Measurements from ENCODE around the gene YY1AP1. TPM values are rescaled to one million over a fixed set of nuclear protein-coding genes. Genes with fewer than 3 reads are reported as not detected.
"Not testable (repeated sequence)": the region's sequence is repeated elsewhere in the genome, so short reads cannot be mapped to it uniquely, and the experiment has no call there.

YY1AP1 gene
- total and polyA plus RNA-seq, 12 donors = 44.0 to 70.4 (median 57.6) TPM

DNA sequence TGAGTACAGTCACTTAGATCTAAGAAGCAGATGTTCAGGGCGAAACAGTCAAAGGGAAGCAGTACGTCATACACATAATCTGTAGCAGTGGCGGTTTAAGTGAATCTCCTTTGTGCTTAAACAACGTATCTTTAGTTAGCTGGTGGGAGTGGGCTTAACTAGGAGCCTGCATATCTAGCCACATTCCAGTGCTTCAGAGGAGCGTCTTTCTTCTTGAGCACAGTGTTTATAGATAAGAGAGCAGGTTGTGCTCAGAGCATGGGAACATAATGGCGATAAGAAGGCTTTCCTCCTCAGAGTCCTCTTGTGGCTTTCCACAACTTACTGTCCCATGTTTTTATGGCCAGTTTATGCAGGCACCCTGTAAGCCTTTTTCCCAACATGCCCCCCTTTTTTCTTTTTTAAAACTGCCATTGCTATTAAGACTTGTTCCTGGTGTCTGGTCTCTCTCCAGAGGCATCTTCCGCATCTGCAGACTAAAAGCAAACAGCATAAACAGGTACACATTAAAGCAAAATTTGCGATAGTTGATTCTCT lies 3.5 kb upstream of the YY1AP1 start:
- TF ChIP-seq POLR2A (IDR thresholded peaks at IDR 0.05) = no peak
- TF ChIP-seq, protein P1, sequence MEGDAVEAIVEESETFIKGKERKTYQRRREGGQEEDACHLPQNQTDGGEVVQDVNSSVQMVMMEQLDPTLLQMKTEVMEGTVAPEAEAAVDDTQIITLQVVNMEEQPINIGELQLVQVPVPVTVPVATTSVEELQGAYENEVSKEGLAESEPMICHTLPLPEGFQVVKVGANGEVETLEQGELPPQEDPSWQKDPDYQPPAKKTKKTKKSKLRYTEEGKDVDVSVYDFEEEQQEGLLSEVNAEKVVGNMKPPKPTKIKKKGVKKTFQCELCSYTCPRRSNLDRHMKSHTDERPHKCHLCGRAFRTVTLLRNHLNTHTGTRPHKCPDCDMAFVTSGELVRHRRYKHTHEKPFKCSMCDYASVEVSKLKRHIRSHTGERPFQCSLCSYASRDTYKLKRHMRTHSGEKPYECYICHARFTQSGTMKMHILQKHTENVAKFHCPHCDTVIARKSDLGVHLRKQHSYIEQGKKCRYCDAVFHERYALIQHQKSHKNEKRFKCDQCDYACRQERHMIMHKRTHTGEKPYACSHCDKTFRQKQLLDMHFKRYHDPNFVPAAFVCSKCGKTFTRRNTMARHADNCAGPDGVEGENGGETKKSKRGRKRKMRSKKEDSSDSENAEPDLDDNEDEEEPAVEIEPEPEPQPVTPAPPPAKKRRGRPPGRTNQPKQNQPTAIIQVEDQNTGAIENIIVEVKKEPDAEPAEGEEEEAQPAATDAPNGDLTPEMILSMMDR (IDR thresholded peaks at IDR 0.05) = no peak
- DNase-seq = no peak
- 94 to 98% (median 96%) methylated on average over 8 of the region's 8 CpGs for WGBS, 4 donors

DNA sequence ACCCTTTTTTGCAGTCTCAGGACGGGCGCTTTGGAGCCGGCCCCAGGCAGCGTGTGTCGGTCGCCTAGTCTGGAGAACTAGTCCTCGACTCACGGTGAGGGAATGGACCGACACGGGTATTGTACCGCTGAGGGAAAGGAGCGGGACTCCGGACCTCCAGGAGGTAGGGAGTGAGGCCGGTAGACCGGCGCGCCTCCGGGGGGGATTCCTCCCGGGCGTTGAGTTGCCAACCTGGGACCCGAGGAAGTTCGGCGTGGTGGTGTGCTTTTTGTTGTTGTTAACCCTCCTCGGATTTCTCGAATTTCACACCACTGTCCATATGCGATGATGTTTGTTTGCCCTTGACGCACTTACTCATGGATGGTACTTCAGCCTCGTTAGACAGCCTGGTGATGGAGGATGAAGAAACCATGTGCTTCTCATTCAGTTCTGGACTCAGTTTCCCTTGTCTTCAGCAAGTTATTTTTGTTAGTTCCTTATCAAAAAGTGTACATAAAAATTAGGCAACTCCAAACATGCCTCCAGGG lies 570 bp upstream of the YY1AP1 start, which contains the start of gene DAP3:
TSS of gene DAP3 (plus strand) at position 11 of the 527 bp plus-strand sequence. CDS start 20,689 bp downstream, outside the sequence.
- Histone ChIP-seq H3K27ac (peak within 1 kb of the TSS; percentile 91 to 99 (median 96)), H3K4me3 (peak within 1 kb of the TSS; percentile 85 to 96 (median 89)), H3K4me1 (replicated peaks in 1 of 2) (peaks cover 6 to 36% of the 10 kb centered on the region in 2 donors)
- H3K36me3 ChIP-seq (replicated peaks in 1 of 2); intact Hi-C loops (cut with DNase I); H3K9me3 ChIP-seq (replicated peaks in 1 of 3); H3K27me3 ChIP-seq: not testable (repeated sequence)
- whole genome bisulfite sequencing, 4 donors = 0 to 1% (median 1%) methylated on average over 15 to 28 of the region's 28 CpGs
- DNase-seq = peak in 6 of 7 donors; percentile 80 to 88 (median 84)

More for the DNA sequence above, 3.5 kb upstream of the YY1AP1 start:
- intact Hi-C loops (cut with DNase I) = no loop called here
- Histone ChIP-seq H3K4me1 (replicated peaks in 1 of 2) (peaks cover 12 to 25% of the 10 kb centered on the region in 2 donors), H3K27ac (no peak overlapping the region), H3K27me3 (no peaks in the 10 kb centered on the region), H3K4me3 (no peak overlapping the region), H3K9me3 (replicated peaks in 1 of 3) (no peaks in the 10 kb centered on the region), H3K36me3 (replicated peaks in 1 of 2) (no peaks in the 10 kb centered on the region)

DNA sequence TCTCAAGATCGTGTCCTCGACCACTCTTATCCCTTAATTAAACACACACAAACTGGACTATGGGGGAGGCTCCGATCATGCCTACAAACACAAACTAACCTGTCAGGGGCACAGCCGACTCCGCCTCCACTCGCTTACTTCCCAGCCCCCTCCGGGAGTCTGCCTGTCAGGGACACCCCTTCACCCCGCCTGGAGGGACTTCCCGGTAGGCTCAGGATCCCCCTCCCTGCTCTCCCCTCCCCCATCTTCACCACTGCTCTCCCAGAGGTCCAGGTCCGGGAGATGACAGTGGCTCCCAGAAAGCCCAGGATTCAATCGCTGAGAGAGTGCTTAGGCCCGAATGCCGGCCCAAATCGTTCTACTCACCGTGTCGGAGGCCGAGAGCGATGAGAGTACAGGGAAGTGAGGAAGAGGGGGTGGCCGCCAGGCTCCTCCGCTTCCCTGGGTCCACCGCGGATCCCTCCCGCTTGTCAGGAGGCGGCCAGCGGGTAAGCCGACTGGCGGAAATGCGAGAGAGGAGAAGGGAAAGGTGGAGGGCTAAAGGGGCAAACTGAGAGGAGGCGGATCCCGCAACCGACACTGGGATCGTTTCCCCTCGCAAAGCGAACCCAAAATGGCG lies 760 bp downstream of the YY1AP1 start:
- H3K27me3 ChIP-seq; H3K9me3 ChIP-seq (replicated peaks in 1 of 3); intact Hi-C loops (cut with DNase I); H3K36me3 ChIP-seq (replicated peaks in 1 of 2): not testable (repeated sequence)
- Histone ChIP-seq H3K4me1 (replicated peaks in 1 of 2) (peaks cover 6 to 43% of the 10 kb centered on the region in 2 donors), H3K27ac (peak overlapping the region; percentile 91 to 99 (median 96)), H3K4me3 (peak overlapping the region; percentile 85 to 96 (median 89))
- peak in 3 of 7 donors; percentile 22 to 46 (median 38) for DNase-seq
- WGBS, 4 donors = 0 to 3% (median 0%) methylated on average over 13 to 28 of the region's 35 CpGs

DNA sequence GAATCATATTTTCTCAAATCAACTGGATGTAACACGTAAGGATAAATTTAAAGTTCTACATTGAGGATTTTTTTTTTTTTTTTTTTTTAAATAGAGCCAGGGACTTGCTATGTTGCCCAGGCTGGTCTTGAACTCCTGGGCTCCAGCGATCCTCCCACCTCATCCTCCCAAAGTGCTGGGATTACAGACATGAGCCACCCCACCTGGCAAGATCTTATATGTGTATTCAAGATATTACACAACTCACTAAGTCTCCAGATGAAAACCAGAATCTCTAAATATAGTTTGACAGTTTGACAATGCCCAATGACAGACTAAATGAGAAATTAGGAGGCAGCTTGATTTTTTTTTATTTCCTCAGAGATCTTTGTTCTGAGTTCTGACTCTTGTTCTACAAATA lies 6.8 kb downstream of the YY1AP1 start:
- 88 to 97% (median 95%) methylated on average over 2 of the region's 2 CpGs for WGBS, 4 donors
- Histone ChIP-seq H3K36me3 (replicated peaks in 1 of 2) (peaks cover 0 to 42% of the 10 kb centered on the region in 2 donors), H3K9me3 (replicated peaks in 1 of 3) (no peaks in the 10 kb centered on the region), H3K27me3 (no peaks in the 10 kb centered on the region), H3K4me3 (no peak overlapping the region), H3K4me1 (replicated peaks in 1 of 2) (peaks cover 0 to 30% of the 10 kb centered on the region in 2 donors), H3K27ac (no peak overlapping the region)
- no peak for DNase-seq
- no peak for TF ChIP-seq POLR2A (IDR thresholded peaks at IDR 0.05)
- TF ChIP-seq, protein P1 (IDR thresholded peaks at IDR 0.05) = no peak
- intact Hi-C loops (cut with DNase I) = no loop called here

DNA sequence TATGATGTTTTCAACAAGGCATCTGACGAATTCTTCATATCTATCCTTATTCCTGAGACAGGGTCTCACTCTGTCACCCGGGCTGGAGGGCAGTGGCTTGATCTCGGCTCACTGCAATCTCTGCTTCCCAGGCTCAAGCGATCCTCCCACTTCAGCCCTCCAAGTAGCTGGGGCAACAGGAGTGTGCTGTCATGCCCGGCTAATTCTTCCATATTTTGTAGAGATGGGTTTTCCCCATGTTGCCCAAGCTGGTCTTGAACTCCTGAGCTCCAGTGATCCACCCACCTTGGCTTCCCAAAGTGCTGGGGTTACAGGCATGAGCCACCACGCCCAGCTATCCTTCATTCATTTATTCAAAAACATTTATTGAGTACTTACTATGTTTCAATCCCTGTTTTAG lies 8.0 kb downstream of the YY1AP1 start:
- TF ChIP-seq, protein P1 (IDR thresholded peaks at IDR 0.05) = no peak
- TF ChIP-seq POLR2A (IDR thresholded peaks at IDR 0.05) = no peak
- DNase-seq = no peak
- peaks cover 0 to 55% of the 10 kb centered on the region in 2 donors for H3K36me3 ChIP-seq (replicated peaks in 1 of 2)
- H3K9me3 ChIP-seq (replicated peaks in 1 of 3) = no peaks in the 10 kb centered on the region
- H3K27me3 ChIP-seq = no peaks in the 10 kb centered on the region
- intact Hi-C loops (cut with DNase I) = no loop called here
- 93 to 96% (median 93%) methylated on average over 6 of the region's 6 CpGs for WGBS, 4 donors
- no peak overlapping the region for H3K27ac ChIP-seq
- H3K4me1 ChIP-seq (replicated peaks in 1 of 2) = peaks cover 0 to 19% of the 10 kb centered on the region in 2 donors
- H3K4me3 ChIP-seq = no peak overlapping the region

DNA sequence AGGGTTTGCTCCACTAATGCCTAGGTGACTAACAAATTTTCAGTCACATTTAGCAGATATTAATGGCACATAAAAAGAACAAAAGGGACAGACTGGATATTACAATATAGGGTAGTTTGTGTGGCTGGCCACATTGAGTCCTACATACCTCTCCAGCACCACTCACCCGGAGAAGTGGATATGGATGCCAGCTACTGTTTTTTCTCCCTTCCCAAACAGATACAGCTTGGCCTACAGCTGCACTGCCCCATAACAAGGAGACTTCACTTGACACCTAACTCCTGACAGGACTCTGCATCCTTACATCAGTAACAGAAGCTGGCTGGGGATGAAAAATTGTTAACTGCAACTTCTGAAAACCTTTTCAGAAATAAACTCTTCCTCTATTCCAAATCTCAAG lies 9.6 kb downstream of the YY1AP1 start:
- H3K4me3 ChIP-seq; H3K27ac ChIP-seq; H3K27me3 ChIP-seq; H3K4me1 ChIP-seq (replicated peaks in 1 of 2); H3K9me3 ChIP-seq (replicated peaks in 1 of 3); intact Hi-C loops (cut with DNase I); DNase-seq: not testable (repeated sequence)
- peaks cover 0 to 70% of the 10 kb centered on the region in 2 donors for H3K36me3 ChIP-seq (replicated peaks in 1 of 2)
- 88 to 100% (median 92%) methylated on average over 1 of the region's 1 CpG for WGBS, 4 donors
